MM.1S (cell line): ENCODE measurements around the gene FADS3.

Source experiments
- CTCF ChIP-seq: fragments of 300-600 bp; sonication (generic); IDR thresholded peaks from 2 replicates; pipeline ENCODE4 v1.5.1; 2016; ENCODE audit warnings: antibody characterized with exemption, low read length, mixed read lengths
- EZH2 ChIP-seq: fragments of 300-600 bp; sonication (generic); optimal IDR thresholded peaks from 2 replicates; pipeline ENCODE3; 2017; ENCODE audit warnings: low read depth, mild to moderate bottlenecking, antibody characterized with exemption, low read length, mixed read lengths

- no peak for TF ChIP-seq CTCF
- TF ChIP-seq EZH2: no peak
Observed at GRCh38 chr11:61862714-61863547, 28.4 kb downstream of the FADS3 start.
